ENCODE results near the gene ZNF532.

ZNF532 gene

GRCh38 chr18:58970943-58971790 lies 106.5 kb downstream of the ZNF532 start:
- H3K27ac ChIP-seq: no peak overlapping the region
- TF ChIP-seq, protein P1, sequence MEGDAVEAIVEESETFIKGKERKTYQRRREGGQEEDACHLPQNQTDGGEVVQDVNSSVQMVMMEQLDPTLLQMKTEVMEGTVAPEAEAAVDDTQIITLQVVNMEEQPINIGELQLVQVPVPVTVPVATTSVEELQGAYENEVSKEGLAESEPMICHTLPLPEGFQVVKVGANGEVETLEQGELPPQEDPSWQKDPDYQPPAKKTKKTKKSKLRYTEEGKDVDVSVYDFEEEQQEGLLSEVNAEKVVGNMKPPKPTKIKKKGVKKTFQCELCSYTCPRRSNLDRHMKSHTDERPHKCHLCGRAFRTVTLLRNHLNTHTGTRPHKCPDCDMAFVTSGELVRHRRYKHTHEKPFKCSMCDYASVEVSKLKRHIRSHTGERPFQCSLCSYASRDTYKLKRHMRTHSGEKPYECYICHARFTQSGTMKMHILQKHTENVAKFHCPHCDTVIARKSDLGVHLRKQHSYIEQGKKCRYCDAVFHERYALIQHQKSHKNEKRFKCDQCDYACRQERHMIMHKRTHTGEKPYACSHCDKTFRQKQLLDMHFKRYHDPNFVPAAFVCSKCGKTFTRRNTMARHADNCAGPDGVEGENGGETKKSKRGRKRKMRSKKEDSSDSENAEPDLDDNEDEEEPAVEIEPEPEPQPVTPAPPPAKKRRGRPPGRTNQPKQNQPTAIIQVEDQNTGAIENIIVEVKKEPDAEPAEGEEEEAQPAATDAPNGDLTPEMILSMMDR (conservative IDR thresholded peaks at IDR 0.05): no peak

- no peak overlapping the region for H3K27ac ChIP-seq
- TF ChIP-seq, protein P1 (conservative IDR thresholded peaks at IDR 0.05): no peak
Measured at GRCh38 chr18:58975296-58975695, 110.6 kb downstream of the ZNF532 start.

DNA sequence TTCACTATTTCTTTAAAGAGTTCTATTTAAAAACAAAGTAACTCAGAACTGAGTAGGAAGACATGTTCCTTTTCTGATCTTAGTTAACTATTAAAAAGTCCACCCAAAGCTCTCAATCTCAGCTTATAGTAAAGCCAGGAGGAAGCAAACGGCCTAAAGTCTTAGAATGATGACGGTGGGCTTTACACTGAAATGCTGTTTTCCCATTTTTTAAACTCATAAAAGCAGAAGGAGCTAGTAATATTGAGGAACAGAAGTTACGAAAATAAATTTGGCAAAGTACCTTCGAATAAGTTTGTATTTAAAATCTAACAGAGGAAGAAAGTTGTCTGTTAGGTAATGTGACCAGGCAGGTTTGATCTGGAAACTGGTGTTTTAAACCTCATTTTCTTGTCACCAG lies 111.1 kb downstream of the ZNF532 start:
- TF ChIP-seq, protein P1 (conservative IDR thresholded peaks at IDR 0.05): no peak

DNA sequence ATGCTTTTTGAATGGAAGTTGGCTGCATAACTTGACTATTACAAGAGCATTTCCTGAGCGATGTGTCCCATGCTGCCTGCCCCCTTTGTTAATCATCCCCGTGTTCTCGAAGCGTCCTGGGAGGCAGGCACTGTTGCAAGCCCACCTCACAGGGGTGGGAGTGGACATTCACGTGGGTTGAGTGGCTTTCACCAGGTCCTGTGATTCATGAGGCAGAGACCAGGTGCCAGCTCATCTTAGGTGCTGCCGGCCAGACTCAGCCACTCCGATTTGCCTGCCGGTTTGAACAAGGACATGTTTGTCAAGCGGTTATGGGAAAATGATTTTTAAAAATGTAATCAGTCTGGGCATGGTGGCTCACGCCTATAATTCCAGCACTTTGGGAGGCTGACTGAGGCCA lies 112.5 kb downstream of the ZNF532 start:
- TF ChIP-seq, protein P1 (conservative IDR thresholded peaks at IDR 0.05): no peak
- no peak overlapping the region for H3K27ac ChIP-seq

More for the DNA sequence above, 111.1 kb downstream of the ZNF532 start:
- no peak overlapping the region for H3K27ac ChIP-seq

DNA sequence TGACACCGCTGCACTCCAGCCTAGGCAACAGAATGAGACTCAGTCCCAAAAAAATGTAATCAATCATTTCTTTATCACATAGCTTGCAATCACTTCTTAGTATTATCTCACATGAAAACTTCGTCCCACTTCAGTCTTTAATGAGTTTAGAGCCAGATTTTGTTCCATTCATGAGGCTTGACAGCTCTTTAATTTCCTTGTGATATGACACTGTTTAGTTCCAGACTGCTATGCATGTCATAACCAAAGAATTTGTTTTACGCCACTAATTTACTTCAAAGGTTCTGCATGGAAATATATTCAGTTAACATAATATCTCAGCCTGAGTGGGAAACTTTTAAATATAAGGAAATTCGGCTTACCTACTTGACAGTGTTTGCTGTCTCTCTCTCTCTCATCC lies 113.1 kb downstream of the ZNF532 start:
- no peak overlapping the region for H3K27ac ChIP-seq
- TF ChIP-seq, protein P1 (conservative IDR thresholded peaks at IDR 0.05): no peak

DNA sequence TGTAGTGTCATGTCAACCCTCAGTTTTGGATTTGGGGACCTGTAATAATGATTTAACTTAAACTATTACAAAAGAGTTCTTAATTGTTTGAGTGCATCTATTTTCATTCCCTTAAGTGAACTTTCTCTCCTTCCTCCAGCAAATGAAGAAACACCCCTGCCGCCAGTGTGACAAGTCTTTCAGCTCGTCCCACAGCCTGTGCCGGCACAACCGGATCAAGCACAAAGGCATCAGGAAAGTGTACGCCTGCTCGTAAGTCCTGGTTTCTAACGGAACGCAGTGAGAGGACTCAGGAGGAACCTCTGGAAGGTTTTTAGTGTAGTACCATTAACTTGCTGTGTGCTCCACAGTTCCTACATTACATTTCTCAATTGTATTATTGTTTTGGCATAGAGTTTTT lies 114.2 kb downstream of the ZNF532 start:
- no peak overlapping the region for H3K27ac ChIP-seq
- TF ChIP-seq, protein P1 (conservative IDR thresholded peaks at IDR 0.05): no peak

GRCh38 chr18:58979615-58980014 lies 114.9 kb downstream of the ZNF532 start:
- H3K27ac ChIP-seq: no peak overlapping the region
- TF ChIP-seq, protein P1 (conservative IDR thresholded peaks at IDR 0.05): no peak
